ENCODE data around the gene RASA3. TPM values are rescaled to one million over a fixed set of nuclear protein-coding genes. Genes with fewer than 3 reads are reported as not detected.

The RASA3 gene
- total RNA-seq, 1 donor from 2014 or later, result 41.1 TPM

DNA sequence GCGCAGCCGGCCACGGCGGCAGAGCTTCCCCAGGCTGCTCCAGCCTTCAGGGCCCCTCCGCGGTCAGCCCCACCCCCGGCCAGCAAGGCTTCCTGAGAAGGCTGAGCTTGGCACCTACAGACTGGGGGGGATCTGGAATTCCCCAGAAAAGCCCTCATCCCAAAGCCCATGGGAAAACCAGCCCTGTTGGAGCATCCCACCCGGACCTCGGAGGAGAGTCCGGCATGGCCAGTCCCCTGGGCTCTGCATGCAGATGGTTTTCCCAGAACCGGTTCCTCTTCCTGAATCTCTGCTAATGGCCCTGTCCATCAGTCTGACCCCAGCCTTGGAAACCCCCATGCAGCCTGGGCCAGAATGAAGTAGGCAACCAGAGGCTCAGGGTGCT is 10.3 kb downstream of the RASA3 start:
- Mint-ChIP-seq H3K9me3 (ENCODE audit: unreplicated experiment) (no peaks in the 10 kb centered on the region), H3K27ac (ENCODE audit: unreplicated experiment) (no peak overlapping the region), H3K27me3 (ENCODE audit: low read depth, unreplicated experiment) (no peaks in the 10 kb centered on the region), H3K4me3 (ENCODE audit: unreplicated experiment) (no peak overlapping the region), H3K4me1 (ENCODE audit: low read depth, unreplicated experiment) (peaks cover 53% of the 10 kb centered on the region), H3K36me3 (ENCODE audit: low read depth, unreplicated experiment) (peaks cover 14% of the 10 kb centered on the region)
- H3K36me3 ChIP-seq (ENCODE audit: insufficient read depth, low read length), result no peaks in the 10 kb centered on the region
- no peaks in the 10 kb centered on the region for H3K9me3 ChIP-seq (ENCODE audit: insufficient read depth, low read depth, low read length)
- H3K27me3 ChIP-seq (ENCODE audit: insufficient read depth, low read length), result no peaks in the 10 kb centered on the region
- no peak overlapping the region for H3K9ac ChIP-seq (ENCODE audit: low read length)
- H4K20me1 ChIP-seq (ENCODE audit: insufficient read depth, low read length), result peaks cover 49% of the 10 kb centered on the region
- peaks cover 77% of the 10 kb centered on the region for H3K79me2 ChIP-seq (ENCODE audit: insufficient read depth, low read length)
- peaks cover 58% of the 10 kb centered on the region for H3K4me1 ChIP-seq (ENCODE audit: insufficient read depth, low read length)
- no peak for TF ChIP-seq EZH2 (IDR thresholded peaks at IDR 0.05; ENCODE audit: insufficient read depth, low read length)
- TF ChIP-seq, protein P1, sequence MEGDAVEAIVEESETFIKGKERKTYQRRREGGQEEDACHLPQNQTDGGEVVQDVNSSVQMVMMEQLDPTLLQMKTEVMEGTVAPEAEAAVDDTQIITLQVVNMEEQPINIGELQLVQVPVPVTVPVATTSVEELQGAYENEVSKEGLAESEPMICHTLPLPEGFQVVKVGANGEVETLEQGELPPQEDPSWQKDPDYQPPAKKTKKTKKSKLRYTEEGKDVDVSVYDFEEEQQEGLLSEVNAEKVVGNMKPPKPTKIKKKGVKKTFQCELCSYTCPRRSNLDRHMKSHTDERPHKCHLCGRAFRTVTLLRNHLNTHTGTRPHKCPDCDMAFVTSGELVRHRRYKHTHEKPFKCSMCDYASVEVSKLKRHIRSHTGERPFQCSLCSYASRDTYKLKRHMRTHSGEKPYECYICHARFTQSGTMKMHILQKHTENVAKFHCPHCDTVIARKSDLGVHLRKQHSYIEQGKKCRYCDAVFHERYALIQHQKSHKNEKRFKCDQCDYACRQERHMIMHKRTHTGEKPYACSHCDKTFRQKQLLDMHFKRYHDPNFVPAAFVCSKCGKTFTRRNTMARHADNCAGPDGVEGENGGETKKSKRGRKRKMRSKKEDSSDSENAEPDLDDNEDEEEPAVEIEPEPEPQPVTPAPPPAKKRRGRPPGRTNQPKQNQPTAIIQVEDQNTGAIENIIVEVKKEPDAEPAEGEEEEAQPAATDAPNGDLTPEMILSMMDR (IDR thresholded peaks at IDR 0.05; ENCODE audit: insufficient read depth, low read depth, low read length), result no peak
- DNase-seq (ENCODE audit: low read depth), result no peak
- peak overlapping the region; percentile 12 for H3K27ac ChIP-seq (ENCODE audit: low read depth, low read length)
- no peak for FAIRE-seq
- no peak overlapping the region for H3K4me2 ChIP-seq (ENCODE audit: low read length)
- no peak overlapping the region for H3K4me3 ChIP-seq (ENCODE audit: insufficient read depth, low read depth, low read length)
- no peak overlapping the region for H2AFZ ChIP-seq (ENCODE audit: low read depth, low read length)

DNA sequence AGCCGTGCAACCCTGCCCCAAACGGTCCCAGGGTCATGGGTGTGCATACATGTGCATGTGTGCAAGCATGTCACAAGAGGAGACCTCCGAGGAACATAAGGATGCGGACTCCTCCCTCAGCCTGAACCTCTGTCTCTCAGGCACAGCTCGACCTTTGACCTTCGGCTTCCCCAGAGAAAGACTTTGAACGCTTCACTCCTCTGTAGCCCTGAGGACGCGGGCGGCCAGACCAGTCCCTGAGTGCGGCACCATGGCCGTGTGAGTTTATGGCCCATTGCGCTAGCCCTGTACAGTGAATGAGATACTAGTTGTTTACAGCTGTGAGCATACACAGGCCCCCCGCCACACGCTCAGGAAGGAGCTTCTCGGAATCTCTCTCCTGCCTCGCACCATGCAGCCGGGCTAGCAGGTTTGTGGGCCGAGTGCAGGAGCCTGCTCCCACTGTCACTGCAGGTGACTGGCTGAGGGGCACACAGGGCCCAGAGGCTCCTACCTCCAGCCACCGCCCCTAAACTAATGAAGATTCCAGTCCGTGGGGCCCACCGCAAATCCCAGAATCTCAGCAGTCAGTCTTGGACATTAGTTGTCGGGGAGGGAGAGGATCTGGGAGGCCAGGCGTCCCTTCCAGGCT is 10.8 kb downstream of the RASA3 start:
- Mint-ChIP-seq H3K4me1 (ENCODE audit: low read depth, unreplicated experiment) (peaks cover 53% of the 10 kb centered on the region), H3K9me3 (ENCODE audit: unreplicated experiment) (no peaks in the 10 kb centered on the region), H3K4me3 (ENCODE audit: unreplicated experiment) (peak overlapping the region; percentile 27), H3K27me3 (ENCODE audit: low read depth, unreplicated experiment) (no peaks in the 10 kb centered on the region), H3K27ac (ENCODE audit: unreplicated experiment) (peak overlapping the region; percentile 53), H3K36me3 (ENCODE audit: low read depth, unreplicated experiment) (peaks cover 10% of the 10 kb centered on the region)
- peaks cover 43% of the 10 kb centered on the region for H4K20me1 ChIP-seq (ENCODE audit: insufficient read depth, low read length)
- no peak overlapping the region for H2AFZ ChIP-seq (ENCODE audit: low read depth, low read length)
- H3K9me3 ChIP-seq (ENCODE audit: insufficient read depth, low read depth, low read length), result no peaks in the 10 kb centered on the region
- H3K4me1 ChIP-seq (ENCODE audit: insufficient read depth, low read length), result peaks cover 55% of the 10 kb centered on the region
- TF ChIP-seq, protein P1 (IDR thresholded peaks at IDR 0.05; ENCODE audit: insufficient read depth, low read depth, low read length), result no peak
- no peak for TF ChIP-seq EZH2 (IDR thresholded peaks at IDR 0.05; ENCODE audit: insufficient read depth, low read length)
- no peaks in the 10 kb centered on the region for H3K27me3 ChIP-seq (ENCODE audit: insufficient read depth, low read length)
- no peaks in the 10 kb centered on the region for H3K36me3 ChIP-seq (ENCODE audit: insufficient read depth, low read length)
- H3K4me3 ChIP-seq (ENCODE audit: insufficient read depth, low read depth, low read length), result no peak overlapping the region
- no peak for FAIRE-seq
- H3K9ac ChIP-seq (ENCODE audit: low read length), result no peak overlapping the region
- H3K79me2 ChIP-seq (ENCODE audit: insufficient read depth, low read length), result peaks cover 76% of the 10 kb centered on the region
- H3K4me2 ChIP-seq (ENCODE audit: low read length), result no peak overlapping the region
- no peak for DNase-seq (ENCODE audit: low read depth)
- peak overlapping the region; percentile 12 for H3K27ac ChIP-seq (ENCODE audit: low read depth, low read length)

DNA sequence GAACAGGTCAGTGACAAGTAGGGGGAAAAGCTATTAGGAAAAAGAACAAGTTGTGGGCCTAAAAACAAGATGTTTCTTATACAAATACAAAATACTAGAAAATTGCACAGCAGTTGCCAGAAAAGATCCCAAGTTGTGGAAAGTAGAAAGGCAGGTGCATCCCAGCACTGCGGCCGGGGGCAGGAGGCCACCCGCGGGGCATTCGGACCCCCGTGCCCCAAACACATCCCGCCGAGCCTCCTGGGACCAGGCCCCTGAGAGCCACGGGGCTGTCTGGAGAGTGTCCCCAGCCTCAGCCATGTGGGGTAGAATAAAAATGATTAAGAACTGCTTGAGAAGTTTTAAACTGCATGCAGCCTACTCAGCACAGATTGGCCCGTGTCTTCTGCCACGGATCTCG is 11.4 kb downstream of the RASA3 start:
- Histone ChIP-seq H3K36me3 (ENCODE audit: insufficient read depth, low read length) (no peaks in the 10 kb centered on the region), H3K4me2 (ENCODE audit: low read length) (peak overlapping the region; percentile 2), H3K4me1 (ENCODE audit: insufficient read depth, low read length) (peaks cover 60% of the 10 kb centered on the region), H4K20me1 (ENCODE audit: insufficient read depth, low read length) (peaks cover 38% of the 10 kb centered on the region), H2AFZ (ENCODE audit: low read depth, low read length) (no peak overlapping the region), H3K4me3 (ENCODE audit: insufficient read depth, low read depth, low read length) (no peak overlapping the region), H3K27me3 (ENCODE audit: insufficient read depth, low read length) (no peaks in the 10 kb centered on the region), H3K9ac (ENCODE audit: low read length) (peak overlapping the region; percentile 44), H3K27ac (ENCODE audit: low read depth, low read length) (peak overlapping the region; percentile 66), H3K9me3 (ENCODE audit: insufficient read depth, low read depth, low read length) (no peaks in the 10 kb centered on the region), H3K79me2 (ENCODE audit: insufficient read depth, low read length) (peaks cover 76% of the 10 kb centered on the region)
- TF ChIP-seq, protein P1 (IDR thresholded peaks at IDR 0.05; ENCODE audit: insufficient read depth, low read depth, low read length), result no peak
- no peak for TF ChIP-seq EZH2 (IDR thresholded peaks at IDR 0.05; ENCODE audit: insufficient read depth, low read length)
- H3K36me3 Mint-ChIP-seq (ENCODE audit: low read depth, unreplicated experiment), result peaks cover 6% of the 10 kb centered on the region
- H3K27me3 Mint-ChIP-seq (ENCODE audit: low read depth, unreplicated experiment), result no peaks in the 10 kb centered on the region
- peak overlapping the region; percentile 66 for H3K4me3 Mint-ChIP-seq (ENCODE audit: unreplicated experiment)
- no peaks in the 10 kb centered on the region for H3K9me3 Mint-ChIP-seq (ENCODE audit: unreplicated experiment)
- DNase-seq (ENCODE audit: low read depth) (no peak), FAIRE-seq (no peak)
- peak overlapping the region; percentile 97 for H3K27ac Mint-ChIP-seq (ENCODE audit: unreplicated experiment)
- H3K4me1 Mint-ChIP-seq (ENCODE audit: low read depth, unreplicated experiment), result peaks cover 55% of the 10 kb centered on the region

Measured in astrocyte (in vitro differentiated cells and primary cell).